CD4-positive, alpha-beta T cell treated with Interleukin-4 for 1 hour (primary cell): Measurements from ENCODE around the gene RECK.

ENCODE experiments used
- DNase-seq, 2 donors: peaks; one replicate each; pipeline ENCODE4 v3.0.0-alpha.2; 2020 to 2022

RECK gene

GRCh38 chr9:36025746-36026145, 11.0 kb upstream of the RECK start:
- no peak for DNase-seq

- DNase-seq: no peak
Measured at GRCh38 chr9:36029202-36029601, 7.5 kb upstream of the RECK start.

DNA sequence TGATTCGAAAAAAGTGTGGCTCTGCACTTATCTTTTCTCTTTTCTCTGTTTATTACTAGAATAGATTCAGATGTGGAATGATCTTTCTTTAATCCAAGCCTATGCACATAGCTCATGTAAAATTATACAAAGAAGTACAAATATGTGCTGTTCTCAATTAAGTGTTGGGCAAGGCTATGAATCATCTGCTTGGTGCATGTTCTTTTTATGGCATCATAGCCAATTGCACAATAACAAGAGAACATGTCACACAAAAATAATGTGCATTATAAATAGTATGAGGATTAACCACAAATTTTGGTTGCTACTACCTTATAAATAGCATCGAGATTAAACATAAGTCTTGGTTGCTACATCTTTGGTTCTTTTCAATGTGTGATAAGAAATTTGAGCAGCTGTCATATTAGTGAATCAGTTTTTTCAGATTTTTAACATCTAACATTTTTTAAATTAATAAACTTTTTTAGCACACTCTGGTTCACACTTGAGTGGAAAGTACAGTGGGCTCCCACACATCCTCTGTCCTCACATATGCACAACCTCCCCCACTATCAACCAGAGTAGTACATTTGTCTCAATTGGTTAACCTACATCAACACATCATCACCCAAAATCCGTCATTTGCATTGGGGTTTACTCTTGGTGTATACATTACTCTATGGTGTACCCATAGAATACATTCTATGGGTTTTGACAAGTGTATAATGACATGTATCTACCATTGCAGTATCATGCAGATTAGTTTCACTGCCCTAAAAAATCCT, 6.8 kb upstream of the RECK start:
- no peak for DNase-seq

- DNase-seq: no peak
Measured at GRCh38 chr9:36030871-36031270, 5.8 kb upstream of the RECK start.

DNA sequence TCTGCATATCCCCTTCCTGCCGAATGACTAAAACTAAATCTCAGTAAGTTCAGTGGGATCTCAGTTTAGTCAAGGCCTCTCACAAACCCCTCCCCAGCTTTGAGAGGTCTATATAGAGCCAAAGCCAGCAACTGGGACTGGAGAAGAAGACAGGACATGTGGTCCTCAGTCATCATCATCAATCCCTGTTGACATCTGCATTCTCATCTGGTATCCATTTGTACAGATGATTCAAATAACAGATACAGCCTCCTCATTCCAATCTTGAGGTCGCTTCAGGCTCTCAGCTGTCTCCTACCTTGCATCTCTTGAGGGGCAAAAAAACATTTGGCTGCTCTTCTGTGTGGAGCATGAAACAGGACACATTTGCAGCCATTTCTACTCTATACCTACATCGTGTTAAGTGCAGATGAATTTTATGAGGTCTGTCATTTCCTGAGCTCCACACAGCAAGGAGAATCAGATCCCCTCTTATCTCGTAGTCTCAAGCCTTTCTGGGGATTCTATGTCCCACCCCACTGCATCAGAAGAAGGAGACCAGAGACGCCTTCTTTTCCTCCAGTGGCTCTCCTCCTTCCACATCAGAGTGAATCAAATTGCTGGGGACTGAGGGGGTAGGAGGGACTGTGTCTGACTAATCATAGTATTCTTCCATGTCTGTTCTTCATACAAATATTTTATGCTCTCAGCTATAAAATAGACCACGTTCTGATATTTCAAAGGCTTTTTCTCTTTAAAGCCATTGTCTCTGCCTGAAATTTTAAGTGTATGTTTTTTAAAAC, 4.7 kb upstream of the RECK start:
- no peak for DNase-seq

DNA sequence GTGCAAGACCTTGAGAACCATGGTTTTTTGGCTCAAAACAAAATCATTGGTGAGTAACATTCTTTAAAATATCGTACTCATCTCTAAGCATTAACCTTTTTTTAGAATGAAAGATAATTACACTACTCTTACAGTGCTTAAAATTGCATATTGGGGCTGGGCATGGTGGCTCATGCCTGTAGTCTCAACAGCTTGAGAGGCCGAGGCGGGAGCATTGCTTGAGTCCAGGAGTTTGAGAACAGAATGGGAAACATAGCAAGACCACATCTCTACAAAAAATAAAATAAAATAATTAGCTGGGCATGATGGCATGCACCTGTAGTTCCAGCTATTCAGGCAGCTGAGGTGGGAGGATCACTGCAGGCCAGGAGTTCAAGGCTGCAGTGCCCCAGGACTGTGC, 2.9 kb upstream of the RECK start:
- no peak for DNase-seq

DNA sequence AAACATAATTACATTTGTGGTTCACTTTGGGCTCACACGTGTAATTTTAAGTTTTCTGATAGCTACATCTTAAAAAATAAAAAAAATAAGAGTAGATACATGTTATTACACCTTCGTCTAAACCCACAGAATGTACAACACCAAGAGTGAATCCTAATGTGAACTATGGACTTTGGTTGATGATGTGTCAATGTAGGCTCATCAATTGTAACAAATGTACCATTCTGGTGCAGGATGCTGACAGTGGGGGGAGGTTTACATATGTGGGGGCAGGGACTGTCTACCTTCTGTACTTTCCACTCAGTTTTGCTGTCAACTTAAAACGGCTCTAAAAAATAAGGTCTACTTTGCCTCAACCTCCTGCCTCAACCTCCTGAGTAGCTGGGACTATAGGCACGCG, 2.5 kb upstream of the RECK start:
- DNase-seq: no peak

GRCh38 chr9:36035006-36035405, 1.7 kb upstream of the RECK start:
- DNase-seq: no peak

DNA sequence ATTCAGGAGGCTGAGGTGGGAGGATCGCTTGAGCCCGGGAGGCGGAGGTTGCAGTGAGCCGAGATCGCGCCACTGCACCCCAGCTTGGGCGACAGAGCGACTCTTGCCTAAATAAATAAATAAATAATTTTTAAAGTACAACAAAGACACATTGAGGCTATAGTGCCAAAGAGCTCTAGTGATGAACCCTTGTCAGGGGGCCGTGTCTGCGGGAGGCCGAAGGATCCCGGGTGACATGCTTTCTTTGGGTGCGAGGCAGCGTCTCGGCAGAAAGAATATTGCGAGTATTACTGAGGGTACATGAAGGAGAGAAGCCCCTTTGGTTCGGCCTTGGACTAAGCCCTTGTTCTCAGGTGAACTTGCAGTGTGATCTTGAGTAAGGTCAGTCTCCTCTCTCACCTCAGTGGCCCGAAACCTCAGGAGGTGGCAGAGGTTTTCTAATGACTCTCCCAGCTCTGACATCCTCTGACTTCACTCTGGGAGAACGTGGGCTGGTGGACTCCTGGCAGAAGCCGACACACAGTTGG, 397 bp upstream of the RECK start:
- DNase-seq: no peak

DNA sequence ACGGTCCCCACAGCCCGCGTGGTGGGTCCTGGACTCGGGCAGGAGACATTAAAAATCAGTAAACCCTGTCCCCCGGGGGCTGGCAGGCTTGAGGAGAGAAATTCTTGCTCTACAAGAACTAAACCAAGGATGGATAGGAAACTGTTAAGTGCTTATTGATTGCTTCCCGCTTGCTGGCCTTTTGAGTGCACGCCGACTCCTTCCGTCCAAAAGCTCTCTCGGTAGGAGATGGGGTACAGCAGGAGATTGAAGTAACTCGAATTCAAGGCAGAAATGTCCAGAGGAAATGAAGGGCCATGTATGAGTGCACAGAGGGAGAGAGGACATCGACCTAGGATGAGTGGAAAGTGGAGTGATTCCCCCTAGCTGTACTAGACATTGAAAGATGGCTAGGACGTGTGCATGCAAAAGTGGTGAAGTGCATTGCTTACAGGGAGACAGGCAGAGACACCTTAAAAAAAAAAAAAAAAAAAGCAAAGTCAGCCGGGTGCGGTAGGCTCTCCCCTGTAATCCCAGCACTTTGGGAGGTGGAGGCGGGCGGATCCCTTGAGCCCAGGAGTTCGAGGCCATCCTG, 923 bp downstream of the RECK start:
- no peak for DNase-seq

DNA sequence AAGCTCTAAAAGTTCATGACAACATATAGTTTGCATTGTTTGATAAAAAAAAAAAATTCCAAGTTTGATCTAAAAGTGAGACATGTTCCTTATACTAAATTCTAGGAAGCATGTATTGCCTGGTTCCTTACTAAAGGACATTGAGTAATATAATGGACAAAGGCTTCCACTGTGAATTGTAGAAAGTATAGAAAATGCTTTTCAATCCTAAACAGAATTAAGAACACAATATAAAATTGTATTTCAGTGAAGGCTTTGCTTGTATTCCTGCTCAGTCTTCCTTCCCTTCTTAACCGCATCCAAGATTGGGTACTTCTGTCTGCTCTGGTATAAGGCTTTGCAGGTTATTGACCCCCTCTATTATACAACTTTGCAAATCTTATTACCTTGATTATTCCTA, 2.4 kb downstream of the RECK start:
- no peak for DNase-seq

GRCh38 chr9:36039696-36040095, 3.0 kb downstream of the RECK start:
- no peak for DNase-seq

DNA sequence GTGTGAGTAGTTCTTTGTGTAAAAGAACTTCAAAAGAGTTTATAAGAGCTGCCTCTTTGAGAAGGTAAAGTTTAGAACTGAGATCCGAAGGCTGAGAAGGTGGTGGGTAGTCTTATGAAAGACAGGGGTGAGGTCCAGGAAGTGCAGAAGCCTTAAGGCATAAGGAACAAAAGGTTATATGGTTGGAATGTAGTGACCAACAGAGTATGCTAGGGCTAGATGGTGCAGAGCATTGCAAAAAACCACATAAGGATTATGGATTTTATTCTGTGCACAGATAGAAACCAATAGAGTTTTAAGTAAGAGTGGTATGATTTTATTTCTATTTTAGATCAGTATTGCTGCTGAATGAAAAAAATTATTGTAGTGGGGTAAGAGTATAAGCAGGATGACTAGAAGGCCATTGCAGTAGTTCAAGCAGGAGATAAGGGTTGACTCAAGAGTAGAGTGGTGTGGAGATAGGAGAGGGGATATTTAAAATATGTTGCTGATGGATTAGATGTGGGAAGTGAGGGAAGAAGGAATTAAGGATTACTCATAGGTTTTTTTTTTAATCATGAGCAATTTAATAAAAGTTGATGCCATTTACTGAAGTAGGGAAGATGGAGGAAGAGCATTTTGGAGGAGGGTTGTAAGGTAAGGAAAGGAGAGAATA, 3.7 kb downstream of the RECK start:
- no peak for DNase-seq

- DNase-seq: peak in 1 of 2 donors; percentile 7
Measured at GRCh38 chr9:36041506-36041905, 4.8 kb downstream of the RECK start.

- DNase-seq: no peak
Measured at GRCh38 chr9:36045610-36046009, 8.9 kb downstream of the RECK start.

DNA sequence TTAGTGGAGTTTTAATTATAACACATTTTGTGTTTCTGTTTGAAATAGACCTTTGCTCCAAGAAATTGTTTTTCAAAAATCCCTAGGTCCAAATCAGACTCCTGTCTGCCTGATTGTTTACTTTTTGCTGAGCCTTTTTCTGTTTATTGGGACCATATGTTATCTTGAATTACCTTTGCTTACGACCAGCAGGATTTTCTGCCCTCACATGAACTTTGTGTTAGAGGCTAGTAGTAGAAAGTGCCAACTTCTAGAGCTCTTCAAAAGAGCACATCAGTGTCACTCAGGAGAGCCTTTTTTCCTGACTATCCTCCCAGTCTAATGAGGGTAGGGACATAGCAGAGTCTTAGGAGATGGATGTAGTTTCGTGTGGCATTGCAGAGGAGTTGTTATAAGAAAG, 10.2 kb downstream of the RECK start:
- no peak for DNase-seq

DNA sequence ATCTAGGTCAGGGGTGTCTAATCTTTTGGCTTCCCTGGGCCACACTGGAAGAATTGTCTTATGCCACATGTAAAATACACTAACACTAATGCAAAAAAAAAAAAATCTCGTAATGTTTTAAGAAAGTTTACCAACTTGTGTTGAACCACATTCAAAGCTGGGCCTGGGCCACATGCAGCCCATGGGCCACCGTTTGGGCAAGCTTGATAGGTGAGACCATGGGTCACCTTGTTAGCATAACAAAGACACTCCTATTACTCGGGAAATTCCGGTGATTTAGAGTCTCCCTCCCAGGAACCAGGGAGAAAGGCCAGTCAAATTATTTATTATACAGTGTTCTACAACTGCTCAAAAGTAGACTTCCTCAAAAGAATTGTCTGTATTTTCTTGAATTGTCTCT, 12.7 kb downstream of the RECK start:
- no peak for DNase-seq

DNA sequence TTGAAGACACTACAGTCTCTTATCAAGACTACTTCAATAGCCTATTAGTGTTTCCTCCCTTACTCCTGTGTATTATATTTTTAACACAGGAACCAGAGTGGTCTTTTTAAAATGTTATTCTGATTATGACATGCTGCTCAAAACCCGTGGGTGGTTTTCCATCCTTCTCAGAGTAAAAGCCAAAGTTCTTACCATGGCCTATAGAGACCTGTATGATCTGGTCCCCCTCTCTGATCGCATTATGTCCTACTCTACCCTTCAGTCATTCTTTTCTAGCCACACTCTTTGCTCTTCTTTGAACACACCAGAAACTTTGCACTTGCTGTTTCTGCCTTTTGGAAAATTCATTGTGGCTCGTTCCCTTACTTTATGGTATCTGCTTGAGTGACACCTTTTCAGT, 13.8 kb downstream of the RECK start:
- no peak for DNase-seq

DNA sequence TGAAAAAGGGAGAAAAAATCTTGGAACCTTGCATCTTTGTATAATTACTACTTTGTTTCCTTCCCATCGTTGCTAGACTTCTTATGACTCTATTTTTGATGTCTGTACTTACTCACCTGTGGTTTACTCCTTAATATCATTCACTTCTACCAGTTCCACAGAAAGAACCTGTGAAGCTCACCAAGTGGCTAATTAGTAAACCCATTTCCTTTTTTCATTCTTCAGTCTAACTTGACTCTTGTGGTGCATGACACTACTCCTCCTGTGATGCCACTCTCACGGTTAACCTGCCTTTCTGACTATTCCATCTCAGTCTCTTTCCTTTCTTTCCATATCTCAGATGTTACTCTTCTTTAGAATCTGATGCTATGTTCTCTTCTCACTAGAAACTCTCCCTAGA, 14.6 kb downstream of the RECK start:
- DNase-seq: no peak

DNA sequence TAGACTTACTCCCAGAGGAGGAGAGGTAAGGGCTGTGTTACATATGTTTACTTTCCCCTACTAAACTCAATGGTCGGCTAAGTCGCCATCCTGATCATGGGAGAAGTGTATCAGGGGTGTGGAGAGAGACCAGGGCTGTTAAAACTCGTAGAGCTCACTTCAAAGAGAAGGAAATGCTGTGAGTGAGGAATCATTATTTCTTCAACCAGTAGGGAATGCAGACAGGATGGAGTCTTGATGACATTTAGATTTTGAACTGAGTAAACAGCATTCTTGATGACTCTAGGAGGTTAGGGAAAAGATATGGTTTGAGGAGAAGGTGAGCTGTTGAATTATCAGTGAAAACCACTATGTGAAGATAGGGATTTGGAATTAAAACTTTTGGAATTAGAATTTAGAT, 17.3 kb downstream of the RECK start:
- no peak for DNase-seq

- no peak for DNase-seq
Measured at GRCh38 chr9:36056896-36057295, 20.2 kb downstream of the RECK start.

GRCh38 chr9:36063804-36064447, 27.2 kb downstream of the RECK start:
- DNase-seq: no peak
